GM18517 (cell line): ENCODE results near the gene KRTAP4-12.
"Not testable (repeated sequence)": the region's sequence is repeated elsewhere in the genome, so short reads cannot be mapped to it uniquely, and the experiment has no call there.

Experiments used
- ATAC-seq: cut with Tn5 transposase; IDR thresholded peaks from one replicate; pipeline ENCODE4 v1.9.1; 2021; ENCODE audit warnings: mild to moderate bottlenecking, moderate library complexity; ENCODE audit not compliant: unreplicated experiment

KRTAP4-12 gene

DNA sequence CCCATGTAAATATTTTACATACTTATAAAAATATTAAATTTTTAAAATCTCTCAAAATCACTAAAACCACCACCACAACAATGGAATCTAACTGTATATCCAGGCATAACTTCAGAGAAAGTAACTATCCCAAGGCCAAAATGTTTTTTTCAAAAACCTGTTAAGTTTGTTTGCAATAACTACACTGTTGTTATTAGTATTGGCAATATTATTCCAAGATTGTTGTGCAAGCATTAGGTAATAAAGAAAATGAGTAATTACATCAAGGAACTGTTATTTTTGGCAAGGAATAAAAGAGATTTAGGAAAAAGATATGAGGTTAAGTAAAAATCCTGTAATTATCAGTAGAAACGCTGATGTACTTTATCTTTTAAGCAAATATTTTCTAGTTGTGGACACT lies 3.4 kb upstream of the KRTAP4-12 start:
- ATAC-seq, result no peak

DNA sequence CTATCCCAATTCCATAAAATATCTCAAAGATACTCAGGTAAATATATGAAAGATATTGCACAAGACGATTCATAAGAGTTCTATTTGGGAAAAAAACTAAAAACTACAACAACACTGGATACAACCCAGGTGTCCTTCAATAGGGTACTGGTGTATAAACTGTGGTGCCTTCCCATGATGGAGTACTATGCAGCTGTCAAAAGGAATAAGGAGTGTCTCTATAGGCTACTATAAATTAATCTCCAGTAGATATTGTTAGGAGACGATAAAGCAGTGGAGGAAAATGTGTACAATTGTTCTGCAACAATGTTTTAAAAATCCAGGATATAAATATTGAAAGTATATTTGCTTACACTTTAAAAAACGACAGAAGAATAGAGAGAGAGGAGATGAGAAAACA lies 2.4 kb upstream of the KRTAP4-12 start:
- ATAC-seq, result no peak

DNA sequence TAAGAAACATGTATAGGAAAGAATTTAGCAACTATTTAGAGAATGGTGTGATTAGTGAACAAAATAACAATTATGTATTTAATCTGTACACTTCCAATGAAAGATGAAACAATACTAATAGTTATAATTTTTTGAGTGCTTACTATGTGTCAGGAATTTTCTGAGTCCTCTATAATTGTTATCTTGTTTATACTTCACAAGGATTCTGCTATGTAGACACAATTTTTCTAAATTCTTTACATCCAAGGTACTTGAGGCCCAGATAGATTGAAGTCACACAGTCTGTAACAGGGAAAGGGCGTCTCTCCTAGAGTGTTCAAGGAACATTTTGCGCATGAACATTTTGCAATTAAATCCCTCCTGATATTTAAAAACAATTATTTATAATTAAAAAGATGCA lies 1.1 kb upstream of the KRTAP4-12 start:
- ATAC-seq, result no peak

DNA sequence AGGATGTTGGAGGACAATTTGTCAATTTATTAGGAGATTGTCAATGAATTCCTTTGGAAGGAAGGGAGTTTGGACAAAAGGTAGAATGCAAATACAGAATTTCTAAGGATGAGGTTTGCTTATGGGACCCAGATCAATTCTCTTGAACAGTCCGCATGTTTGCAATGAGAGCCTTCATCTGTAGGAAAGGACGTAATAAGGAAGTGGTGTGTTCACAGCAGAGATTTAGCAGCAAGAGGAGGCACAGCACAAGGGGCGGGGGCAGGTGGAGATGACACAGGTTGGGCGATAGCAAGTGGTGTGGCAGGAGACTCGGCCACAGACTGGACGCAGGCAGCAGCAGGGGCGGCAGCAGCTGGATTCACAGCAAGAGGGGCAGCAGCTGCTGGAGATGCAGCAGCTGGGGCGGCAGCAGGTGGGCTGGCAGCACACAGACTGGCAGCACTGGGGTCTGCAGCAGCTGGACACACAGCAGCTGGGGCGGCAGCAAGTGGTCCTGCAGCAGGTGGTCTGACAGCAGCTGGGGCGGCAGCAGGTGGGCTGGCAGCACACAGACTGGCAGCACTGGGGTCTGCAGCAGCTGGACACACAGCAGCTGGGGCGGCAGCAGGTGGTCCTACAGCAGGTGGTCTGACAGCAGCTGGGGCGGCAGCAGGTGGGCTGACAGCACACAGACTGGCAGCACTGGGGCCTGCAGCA lies 541 bp downstream of the KRTAP4-12 start:
- not testable (repeated sequence) for ATAC-seq

DNA sequence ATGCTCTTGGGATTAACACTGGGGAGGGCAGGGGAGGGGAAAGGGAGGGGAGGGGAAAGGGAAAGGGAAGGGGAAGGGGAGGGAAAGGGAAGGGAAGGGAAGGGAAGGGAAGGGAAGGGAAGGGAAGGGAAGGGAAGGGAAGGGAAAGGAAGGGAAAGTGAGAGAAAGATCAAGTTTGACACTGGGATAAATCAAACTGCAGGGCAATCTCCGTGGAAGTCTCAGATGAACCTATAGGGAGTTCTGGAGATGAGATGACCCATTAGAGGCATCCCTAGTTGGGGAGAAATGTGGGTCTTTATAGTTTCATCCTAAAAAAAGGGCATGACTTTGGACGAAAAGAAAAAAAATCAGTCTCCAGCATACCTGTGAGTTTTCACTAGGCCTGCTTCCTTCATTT lies 2.2 kb downstream of the KRTAP4-12 start:
- no peak for ATAC-seq

DNA sequence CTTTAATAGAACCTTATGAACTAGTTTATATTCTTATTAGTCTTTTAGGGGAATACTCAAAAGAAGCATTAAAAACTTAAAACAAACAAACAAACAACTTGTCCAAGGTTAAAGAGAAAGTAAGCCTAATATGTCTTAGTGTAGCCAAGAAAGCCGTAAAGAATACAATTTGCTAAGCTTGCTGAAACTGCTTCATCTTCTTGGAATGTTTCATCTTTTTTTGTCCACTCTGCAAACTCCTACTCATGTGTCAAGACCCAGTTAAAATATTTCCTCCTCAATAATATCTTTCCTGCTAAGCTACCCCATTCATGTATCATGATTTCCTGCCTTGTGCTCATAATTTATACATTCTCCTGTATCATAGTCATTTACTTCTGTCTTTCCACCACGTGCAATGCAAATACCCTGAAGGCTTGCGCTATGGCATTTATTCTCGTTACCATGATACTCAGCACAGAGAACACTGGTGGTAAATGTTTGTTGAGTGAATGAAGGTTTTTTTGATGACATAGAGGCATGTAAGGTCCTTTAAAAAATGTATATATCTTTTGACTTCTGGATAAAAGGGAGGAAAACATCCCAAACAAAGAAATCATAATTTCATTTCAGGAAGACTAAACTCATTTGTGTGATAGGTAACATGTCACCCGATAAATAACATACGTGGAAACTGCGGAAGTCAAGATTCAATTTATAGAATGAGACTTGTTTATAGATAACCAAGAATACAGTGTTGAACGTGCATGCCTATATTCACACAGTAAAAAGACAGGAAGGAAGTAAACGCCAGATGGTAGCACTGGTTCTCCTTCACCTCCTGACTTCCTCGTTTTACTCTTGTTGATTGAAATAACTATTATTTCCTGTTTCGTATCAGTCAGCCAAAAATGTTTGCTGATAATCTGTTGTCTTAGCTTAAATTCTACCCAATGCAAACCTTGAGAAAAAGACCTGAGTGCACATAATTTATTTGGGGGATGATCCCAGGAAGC lies 4.0 kb downstream of the KRTAP4-12 start:
- ATAC-seq, result not testable (repeated sequence)

DNA sequence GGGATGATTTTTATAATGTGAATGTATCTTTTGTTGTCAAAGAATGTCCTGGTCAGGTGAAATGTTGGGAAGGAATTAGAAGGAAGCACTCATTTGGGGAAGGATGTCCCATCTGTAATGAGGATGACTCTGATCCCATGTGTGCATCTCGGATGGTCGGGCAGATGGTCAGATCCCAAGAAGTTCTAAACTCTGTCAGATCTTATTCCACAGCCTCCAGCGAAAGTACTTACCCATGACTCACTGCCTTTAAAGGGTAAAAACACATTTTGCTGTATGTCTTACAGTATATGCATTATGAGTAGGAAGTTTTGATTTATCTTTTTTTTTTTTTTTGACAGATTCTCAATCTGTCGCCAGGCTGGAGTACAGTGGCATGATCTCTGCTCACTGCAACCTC lies 5.3 kb downstream of the KRTAP4-12 start:
- ATAC-seq, result no peak

DNA sequence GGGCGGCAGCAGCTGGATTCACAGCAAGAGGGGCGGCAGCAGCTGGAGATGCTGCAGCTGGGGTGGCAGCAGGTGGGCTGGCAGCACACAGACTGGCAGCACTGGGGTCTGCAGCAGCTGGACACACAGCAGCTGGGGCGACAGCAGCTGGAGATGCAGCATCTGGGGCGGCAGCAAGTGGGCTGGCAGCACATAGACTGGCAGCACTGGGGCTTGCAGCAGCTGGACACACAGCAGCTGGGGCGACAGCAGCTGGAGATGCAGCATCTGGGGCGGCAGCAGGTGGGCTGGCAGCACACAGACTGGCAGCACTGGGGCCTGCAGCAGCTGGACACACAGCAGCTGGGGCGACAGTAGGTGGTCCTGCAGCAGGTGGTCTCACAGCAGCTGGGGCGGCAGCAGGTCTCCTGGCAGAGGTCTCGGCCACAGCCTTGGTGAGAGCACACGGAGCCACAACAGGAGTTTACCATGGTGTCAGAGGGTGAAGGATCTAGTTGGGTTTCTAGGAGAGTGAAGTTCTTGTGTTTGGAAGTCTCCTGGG lies 6.1 kb downstream of the KRTAP4-12 start, which contains the start of gene KRTAP4-11:
Gene KRTAP4-11 (minus strand): TSS at position 528 of the 541 bp plus-strand sequence. CDS start 58 bp downstream, at position 470.
- not testable (repeated sequence) for ATAC-seq

DNA sequence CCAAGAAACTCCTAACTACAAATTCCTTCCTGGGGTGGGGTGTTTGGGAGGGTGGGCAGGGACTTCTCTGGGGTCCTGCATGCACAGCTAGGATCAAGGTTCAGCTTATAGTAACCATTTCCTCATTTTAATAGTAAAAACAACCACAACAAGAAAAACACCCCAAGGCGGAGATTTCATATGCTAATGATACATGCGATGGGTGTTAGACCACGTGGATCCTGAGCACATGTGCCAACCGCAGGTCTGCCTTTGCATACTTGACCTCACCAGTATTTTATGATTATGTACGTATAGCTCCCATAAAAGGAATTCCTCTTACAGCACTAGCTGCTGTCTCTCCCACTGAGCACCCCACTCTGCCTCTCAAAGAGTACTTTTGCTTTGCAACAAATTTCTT lies 7.7 kb downstream of the KRTAP4-12 start:
- ATAC-seq, result no peak

DNA sequence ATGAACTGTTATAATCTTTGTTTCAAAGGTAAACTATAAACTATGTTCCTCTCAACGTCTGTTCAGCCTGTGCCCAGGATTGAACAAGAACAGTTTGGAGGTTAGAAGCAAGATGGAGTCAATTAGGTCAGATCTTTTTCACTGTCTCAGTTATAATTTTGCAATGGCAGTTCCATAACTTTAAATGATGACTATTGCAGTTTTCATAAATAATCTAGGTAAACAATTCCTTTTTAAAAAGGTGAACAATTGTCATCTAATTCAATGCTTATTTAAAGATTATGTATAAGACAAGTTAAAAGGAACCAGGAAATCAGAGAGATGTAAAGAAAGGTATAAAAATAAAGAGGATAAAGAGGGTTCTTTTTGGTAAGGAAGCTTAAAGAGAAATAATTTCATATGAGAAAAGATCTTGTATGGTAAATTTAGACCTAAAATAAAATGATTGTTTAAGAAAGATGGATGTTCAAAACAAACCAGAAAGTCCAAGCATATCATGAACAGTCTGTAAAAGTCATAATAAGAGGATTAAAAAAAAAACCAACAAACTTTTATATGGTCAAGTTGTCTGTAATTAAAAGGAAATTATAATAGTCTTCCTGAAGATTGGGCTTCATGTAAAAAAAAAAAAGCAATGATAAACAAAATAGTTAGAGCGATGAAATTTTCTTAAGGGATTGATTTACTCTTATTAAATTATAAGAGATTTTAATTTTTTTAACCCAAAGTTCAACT lies 12.7 kb downstream of the KRTAP4-12 start:
- ATAC-seq, result no peak

DNA sequence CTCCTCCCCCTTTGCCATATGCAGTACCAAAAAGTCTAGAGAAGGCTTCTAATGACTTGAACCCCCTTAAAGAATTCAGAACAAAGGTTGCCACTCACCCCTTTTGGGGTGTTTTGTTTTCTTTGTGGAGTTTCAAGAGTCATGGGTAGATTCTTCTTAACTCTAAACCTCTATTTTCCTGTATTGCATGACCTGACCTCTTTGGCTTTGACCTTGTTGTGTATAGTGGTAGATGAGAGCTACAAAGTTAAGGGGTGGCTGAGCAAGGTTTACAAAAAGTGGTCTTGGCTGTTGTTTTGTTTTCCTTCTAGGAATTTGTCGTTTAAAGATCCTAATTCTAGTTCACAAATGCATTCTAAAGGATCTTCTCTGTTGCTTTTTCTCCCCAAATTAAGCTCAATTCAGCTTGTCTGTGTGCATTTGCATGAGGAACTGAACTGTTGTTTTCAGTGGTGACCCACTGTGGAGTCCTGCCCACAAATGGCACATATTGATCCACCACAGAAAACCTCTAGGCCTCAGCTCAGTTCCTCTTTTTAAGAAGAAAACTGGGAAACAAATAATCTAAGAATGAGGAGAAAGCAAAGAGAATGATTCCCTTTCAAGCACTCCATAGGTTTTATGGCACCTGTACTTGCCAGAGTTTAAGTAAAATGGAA lies 15.1 kb downstream of the KRTAP4-12 start:
- ATAC-seq, result not testable (repeated sequence)

DNA sequence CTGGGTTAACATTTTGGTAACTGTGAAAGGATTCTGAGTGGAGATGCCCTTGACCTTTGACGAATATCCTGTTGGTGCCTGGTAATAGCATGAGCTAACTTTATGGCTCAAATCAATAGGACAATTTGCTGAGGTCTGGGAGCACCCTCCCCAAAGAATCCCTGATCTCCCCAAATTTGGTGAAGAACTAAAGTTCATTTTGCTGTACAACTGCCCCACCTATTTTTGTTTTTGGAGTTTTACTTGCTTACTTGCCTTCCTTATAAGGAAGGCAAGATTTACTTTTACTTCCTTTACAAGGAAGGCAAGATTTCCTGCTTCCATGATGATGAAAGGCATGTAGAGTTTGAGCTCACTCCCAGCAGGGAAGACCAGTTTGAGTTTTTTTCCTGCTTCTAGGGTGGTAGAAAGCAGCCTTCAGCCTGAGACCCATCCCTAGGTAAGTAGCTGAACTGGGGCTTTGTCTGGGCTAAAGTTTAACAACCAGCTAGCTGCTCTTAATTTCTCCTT lies 16.0 kb downstream of the KRTAP4-12 start:
- no peak for ATAC-seq

DNA sequence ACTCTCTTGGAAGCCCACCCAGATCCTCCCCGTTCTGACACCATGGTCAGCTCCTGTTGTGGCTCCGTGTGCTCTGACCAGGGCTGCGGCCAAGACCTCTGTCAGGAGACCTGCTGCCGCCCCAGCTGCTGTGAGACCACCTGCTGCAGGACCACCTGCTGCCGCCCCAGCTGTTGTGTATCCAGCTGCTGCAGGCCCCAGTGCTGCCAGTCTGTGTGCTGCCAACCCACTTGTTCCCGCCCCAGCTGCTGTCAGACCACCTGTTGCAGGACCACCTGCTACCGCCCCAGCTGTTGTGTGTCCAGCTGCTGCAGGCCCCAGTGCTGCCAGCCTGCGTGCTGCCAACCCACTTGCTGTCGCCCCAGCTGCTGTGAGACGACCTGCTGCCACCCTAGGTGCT lies 18.6 kb downstream of the KRTAP4-12 start, which contains the start of gene KRTAP4-9:
Gene KRTAP4-9 (plus strand): TSS at position 43 of the 400 bp plus-strand sequence. CDS start 0 bp downstream, at position 43.
- ATAC-seq, result not testable (repeated sequence)

DNA sequence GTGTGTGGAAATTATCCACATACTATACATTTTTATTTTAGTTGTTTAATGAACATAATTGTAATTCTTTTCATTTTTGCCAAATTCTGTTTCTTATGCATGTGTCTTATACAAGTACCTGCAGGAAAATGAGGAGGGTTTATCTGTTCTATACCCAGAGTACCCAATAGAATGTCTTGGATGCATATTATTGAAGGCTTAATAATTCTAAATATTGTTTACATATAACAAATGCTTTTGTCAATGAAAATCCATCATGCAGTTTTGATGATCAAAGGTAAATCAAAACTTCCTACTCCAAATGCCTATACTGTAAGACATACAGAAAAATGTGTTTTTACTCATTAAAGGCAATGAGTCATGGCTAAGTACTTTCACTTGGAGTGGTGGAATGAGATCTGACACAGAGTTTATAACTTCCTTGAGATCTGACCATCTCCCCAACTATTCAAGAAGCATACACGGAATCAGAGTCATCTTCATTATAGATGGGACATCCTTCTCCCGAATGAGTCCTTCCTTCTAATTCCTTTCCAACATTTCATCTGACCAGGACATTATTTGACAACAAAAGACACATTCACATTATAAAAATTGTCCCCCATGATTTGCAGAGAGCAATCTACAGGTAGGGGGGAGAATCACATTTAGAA lies 19.5 kb downstream of the KRTAP4-12 start:
- not testable (repeated sequence) for ATAC-seq

DNA sequence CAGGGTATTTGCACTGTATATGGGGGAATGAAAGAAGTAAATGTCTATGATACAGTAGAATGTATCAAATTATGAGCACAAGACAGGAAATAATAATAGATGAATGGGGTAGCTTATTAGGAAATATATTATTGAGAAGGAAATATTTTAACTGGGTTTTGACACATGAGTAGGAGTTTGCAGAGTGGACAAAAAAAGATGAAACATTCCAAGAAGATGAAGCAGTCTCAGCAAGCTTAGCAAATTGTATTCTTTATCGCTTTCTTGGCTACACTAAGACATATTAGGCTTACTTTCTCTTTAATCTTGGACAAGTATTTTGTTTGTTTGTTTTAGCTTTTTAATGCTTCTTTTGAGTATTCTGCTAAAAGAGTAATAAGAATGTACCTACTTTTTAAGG lies 20.1 kb downstream of the KRTAP4-12 start:
- ATAC-seq, result no peak

DNA sequence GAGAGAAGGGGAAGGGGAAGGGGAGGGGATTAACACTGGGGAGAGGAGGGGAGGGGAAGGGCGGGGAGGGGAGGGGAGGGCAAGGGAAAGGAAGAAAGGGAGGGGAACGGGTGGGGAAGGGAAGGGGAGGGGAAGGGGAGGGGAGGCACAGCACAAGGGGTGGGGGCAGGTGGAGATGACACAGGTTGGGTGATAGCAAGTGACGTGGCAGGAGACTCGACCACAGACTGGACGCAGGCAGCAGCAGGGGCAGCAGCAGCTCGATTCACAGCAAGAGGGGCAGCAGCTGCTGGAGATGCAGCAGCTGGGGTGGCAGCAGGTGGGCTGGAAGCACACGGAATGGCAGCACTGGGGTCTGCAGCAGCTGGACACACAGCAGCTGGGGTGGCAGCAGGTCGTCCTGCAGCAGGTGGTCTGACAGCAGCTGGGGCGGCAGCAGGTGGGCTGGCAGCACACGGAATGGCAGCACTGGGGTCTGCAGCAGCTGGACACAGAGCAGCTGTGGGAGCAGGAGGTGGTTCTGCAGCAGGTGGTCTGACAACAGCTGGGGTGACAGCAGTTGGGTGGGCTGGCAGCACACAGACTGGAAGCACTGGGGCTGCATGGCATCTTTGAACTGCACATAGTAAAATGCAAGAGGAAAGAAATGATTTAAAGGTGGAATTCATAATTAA lies 22.3 kb downstream of the KRTAP4-12 start, which contains the start of gene KRTAP4-16:
Gene KRTAP4-16 (minus strand): TSS at position 624 of the 674 bp plus-strand sequence. CDS start 0 bp downstream, at position 624.
- ATAC-seq, result no peak

DNA sequence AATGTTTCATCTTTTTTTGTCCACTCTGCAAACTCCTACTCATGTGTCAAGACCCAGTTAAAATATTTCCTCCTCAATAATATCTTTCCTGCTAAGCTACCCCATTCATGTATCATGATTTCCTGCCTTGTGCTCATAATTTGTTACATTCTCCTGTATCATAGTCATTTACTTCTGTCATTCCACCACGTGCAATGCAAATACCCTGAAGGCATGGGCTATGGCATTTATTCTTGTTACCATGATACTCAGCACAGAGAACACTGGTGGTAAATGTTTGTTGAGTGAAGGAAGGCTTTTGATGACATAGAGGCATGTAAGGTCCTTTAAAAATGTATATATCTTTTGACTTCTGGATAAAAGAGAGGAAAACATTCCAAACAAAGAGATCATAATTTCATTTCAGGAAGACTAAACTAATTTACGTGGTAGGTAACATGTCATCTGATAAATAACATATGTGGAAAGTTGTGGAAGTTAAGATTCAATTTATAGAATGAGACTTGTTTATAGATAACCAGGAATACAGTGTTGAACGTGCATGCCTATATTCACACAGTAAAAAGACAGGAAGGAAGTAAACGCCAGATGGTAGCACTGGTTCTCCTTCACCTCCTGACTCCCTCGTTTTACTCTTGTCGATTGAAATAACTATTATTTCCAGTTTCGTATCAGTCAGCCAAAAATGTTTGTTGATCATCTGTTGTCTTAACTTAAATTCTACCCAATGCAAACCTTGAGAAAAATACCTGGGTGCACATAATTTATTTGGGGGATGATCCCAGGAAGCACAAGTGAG lies 24.1 kb downstream of the KRTAP4-12 start:
- not testable (repeated sequence) for ATAC-seq

DNA sequence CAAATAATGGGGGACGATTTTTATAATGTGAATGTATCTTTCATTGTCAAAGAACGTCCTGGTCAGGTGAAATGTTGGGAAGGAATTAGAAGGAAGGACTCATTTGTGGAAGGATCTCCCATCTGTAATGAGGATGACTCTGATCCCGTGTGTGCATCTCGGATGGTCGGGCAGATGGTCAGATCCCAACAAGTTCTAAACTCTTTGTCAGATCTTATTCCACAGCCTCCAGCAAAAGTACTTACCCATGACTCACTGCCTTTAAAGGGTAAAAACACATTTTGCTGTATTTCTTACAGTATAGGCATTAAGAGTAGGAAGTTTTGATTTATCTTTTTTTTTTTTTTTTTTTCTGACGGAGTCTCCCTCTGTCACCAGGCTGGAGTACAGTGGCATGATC lies 25.5 kb downstream of the KRTAP4-12 start:
- ATAC-seq, result no peak
